Measurements from ENCODE around the gene RTP5.

DNA sequence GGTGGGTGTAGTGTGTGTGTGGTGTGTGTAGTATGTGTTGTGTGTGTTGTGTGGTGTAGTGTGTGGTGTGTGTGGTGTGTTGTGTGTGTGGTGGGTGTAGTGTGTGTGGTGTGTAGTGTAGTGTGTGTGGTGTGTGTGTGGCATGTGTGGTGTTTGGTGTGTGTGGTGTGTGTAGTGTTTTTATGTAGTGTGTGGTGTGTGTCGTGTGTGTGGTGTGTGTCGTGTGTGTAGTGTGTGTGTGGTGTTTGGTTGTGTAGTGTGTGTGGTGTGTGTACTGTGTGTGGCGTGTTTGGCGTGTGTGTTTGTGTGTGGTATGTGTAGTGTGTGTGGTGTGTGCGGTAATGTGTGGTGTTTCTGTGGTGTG, 4.7 kb upstream of the RTP5 start:
- TF ChIP-seq, protein P1, sequence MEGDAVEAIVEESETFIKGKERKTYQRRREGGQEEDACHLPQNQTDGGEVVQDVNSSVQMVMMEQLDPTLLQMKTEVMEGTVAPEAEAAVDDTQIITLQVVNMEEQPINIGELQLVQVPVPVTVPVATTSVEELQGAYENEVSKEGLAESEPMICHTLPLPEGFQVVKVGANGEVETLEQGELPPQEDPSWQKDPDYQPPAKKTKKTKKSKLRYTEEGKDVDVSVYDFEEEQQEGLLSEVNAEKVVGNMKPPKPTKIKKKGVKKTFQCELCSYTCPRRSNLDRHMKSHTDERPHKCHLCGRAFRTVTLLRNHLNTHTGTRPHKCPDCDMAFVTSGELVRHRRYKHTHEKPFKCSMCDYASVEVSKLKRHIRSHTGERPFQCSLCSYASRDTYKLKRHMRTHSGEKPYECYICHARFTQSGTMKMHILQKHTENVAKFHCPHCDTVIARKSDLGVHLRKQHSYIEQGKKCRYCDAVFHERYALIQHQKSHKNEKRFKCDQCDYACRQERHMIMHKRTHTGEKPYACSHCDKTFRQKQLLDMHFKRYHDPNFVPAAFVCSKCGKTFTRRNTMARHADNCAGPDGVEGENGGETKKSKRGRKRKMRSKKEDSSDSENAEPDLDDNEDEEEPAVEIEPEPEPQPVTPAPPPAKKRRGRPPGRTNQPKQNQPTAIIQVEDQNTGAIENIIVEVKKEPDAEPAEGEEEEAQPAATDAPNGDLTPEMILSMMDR (IDR thresholded peaks at IDR 0.05) = no peak
- no peak for TF ChIP-seq POLR2A (IDR thresholded peaks at IDR 0.05)

All from body of pancreas (tissue), 4 donors.